GM18861 (cell line): ENCODE data around the gene PIK3R2.

Experiments used
- ATAC-seq: cut with Tn5 transposase; IDR thresholded peaks from one replicate; pipeline ENCODE4 v1.9.1; 2021; ENCODE audit not compliant: unreplicated experiment

Gene PIK3R2

GRCh38 chr19:18122860-18123795 lies 29.8 kb upstream of the PIK3R2 start:
- no peak for ATAC-seq

- ATAC-seq: no peak
Observed at GRCh38 chr19:18123819-18124218, 29.1 kb upstream of the PIK3R2 start.

DNA sequence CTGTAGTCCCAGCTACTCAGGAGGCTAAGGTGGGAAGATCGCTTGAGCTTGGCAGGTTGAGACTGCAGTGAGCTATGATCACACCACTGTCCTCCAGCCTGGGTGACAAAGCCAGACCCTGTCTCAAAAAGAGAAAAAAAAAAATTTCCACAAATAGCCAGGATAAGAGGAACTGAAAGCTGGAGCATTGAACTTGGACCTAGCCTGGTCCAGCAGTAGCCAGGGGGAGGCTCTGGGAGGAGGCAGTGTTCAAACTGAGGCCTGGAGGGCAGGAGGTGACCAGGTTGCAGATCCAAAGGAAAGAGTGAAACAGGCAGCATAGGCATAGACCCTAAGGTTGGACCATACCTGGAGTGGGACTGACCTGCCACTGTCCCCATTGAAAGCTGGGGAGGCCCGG lies 26.9 kb upstream of the PIK3R2 start:
- no peak for ATAC-seq

- no peak for ATAC-seq
Observed at GRCh38 chr19:18128044-18128443, 24.9 kb upstream of the PIK3R2 start.

- ATAC-seq: no peak
Observed at GRCh38 chr19:18128805-18129204, 24.2 kb upstream of the PIK3R2 start.

DNA sequence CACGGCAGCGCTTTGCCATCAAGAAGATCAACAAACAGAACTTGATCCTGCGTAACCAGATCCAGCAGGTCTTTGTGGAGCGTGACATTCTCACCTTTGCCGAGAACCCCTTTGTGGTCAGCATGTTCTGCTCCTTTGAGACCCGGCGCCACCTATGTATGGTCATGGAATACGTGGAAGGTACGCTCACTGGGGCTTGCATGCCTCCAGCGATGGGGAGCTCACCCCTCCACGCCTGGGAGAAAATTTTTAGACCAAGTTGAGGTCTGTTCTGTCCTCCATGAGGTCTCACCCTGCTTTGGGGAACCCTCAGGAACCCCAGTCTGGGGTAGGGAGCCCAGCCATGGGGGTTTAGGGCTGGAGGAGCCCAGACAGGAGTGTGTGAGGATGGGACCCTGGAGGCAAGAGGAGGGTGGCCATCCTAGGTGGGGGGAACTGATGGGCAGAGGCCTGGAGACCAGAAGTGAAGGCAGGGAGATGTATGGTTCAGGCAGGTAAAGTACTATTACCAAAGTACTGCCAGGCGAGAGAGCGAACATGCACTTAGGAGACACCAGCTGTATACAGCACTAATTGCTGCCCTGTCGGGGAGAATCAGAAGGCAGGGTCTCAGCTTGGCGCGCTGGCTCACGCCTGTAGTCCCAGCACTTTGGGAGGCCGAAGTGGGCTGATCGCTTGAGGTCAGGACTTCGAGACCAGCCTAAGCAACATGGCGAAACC lies 22.3 kb upstream of the PIK3R2 start:
- ATAC-seq: no peak

DNA sequence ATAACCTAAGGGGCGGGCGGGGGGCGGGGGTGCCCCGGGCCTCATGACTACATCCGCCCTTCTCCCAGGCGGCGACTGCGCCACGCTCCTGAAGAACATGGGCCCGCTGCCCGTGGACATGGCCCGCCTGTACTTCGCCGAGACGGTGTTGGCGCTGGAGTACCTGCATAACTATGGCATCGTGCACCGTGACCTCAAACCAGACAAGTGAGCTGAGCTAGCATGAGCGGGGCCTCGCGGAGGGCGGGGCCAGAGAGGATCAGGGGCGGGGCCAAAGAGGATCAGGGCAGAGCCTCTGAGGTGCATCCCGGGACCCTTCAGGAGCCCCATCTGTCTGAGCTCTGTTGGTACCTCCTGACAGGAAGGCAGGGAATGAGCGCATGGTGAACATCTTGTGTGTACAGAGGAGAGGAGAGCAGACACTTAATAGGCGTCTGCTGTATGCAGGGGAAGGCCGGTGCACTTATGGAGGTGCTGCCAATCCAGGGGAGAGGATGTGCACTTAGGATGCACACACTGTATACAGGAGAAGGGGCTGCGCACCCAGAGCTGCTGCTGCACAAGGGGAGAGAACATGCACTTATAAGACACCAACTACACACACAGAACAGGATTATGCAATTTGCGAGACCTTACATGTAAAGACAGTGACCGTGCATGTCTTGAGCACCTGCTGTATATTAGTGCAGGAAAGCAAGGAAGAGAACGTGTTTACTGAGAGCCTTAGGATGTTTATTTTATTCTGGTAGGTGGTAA lies 20.9 kb upstream of the PIK3R2 start:
- ATAC-seq: no peak

- no peak for ATAC-seq
Observed at GRCh38 chr19:18135712-18136584, 17.0 kb upstream of the PIK3R2 start.

- no peak for ATAC-seq
Observed at GRCh38 chr19:18137242-18137641, 15.7 kb upstream of the PIK3R2 start.

DNA sequence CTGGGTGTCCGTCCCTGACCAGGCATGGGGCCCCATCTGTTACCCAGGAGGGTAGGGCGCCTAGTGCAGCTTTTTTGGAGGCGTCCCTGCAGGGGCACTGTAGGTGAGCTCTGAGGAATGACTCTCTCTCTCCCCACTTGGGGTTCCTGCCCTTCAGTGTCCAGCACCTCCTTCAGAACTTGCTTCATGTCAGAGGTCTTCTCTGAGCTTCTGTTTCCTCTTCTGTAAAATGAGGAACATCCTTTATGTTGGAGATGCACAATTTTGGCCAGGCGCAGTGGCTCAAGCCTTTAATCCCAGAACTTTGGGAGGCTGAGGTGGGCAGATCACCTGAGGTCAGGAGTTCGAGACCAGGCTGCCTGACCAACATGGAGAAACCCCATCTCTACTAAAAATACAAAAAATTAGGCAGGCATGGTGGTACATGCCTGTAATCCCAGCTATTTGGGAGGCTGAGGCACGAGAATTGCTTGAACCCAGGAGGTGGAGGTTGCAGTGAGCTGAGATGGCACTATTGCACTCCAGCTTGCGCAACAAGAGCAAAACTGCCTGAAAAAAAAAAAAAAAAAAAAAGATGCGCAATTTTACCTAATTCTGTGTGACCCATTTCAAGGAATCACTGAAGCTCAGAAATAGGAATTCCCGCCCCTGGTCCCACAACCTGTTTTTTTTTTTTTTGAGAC lies 15.2 kb upstream of the PIK3R2 start:
- ATAC-seq: no peak

- no peak for ATAC-seq
Observed at GRCh38 chr19:18140473-18140872, 12.5 kb upstream of the PIK3R2 start.

DNA sequence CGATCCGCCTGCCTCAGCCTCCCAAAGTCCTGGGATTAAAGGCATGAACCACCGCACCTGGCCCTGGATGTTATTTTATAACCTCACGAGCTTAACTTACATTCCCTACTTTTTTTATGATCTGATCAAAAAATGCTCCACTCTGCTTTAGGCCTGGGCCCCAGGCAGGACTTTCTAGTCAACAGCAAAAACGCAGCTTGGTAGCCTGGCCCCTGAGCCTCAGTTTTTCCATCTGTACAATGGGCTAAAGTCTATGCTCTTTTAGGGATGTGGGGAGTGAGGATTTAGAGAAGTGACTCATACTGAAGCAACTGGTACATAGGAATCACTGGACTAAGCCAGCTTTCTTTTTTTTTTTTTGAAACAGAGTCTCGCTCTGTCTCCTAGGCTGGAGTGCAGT lies 11.9 kb upstream of the PIK3R2 start:
- ATAC-seq: no peak

GRCh38 chr19:18143902-18144301 lies 9.1 kb upstream of the PIK3R2 start:
- ATAC-seq: no peak

DNA sequence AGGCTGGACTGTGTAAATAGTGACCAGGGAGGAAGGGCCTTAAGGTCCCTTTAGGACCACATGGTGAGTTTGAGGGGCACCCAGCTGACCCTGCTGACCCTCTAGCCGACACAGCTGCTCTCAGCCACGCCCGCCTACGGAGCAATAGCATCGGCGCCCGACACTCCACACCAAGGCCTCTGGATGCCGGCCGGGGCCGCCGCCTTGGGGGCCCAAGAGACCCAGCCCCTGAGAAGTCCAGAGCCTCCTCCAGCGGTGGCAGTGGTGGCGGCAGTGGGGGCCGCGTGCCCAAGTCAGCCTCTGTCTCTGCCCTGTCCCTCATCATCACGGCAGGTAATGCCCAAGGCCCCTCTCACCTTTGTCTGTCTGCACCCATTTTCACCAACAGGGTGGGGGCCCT lies 8.6 kb upstream of the PIK3R2 start:
- no peak for ATAC-seq

GRCh38 chr19:18144906-18145305 lies 8.1 kb upstream of the PIK3R2 start:
- ATAC-seq: no peak

DNA sequence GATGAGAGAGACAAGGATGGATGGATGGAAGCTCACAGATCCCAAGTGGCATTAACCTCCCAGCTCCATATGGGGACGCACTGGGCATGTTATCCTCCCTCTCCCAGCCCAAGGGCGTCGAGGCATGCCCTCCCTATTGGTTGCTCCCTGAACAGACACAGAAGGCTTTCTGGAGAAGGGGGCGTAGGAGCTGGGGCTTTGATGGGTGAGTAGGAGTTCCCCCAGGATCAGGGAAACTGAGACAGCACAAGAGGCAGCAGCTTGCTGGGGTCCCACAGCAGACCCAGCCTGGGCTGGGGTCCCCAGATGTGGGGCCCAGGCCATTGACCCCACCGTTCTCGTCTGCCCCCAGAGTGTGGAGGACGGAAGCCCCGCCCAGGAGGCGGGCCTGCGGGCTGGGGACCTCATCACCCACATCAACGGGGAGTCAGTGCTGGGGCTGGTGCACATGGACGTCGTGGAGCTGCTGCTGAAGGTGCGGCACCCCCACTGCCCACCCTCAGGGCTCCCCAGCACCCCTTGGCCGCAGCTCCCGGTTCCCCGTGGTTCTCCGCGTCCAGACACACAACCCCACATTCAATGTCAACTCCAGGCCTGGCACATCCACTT lies 7.5 kb upstream of the PIK3R2 start:
- ATAC-seq: no peak

- no peak for ATAC-seq
Observed at GRCh38 chr19:18147396-18147795, 5.6 kb upstream of the PIK3R2 start.

- ATAC-seq: no peak
Observed at GRCh38 chr19:18149596-18149975, 3.4 kb upstream of the PIK3R2 start.

DNA sequence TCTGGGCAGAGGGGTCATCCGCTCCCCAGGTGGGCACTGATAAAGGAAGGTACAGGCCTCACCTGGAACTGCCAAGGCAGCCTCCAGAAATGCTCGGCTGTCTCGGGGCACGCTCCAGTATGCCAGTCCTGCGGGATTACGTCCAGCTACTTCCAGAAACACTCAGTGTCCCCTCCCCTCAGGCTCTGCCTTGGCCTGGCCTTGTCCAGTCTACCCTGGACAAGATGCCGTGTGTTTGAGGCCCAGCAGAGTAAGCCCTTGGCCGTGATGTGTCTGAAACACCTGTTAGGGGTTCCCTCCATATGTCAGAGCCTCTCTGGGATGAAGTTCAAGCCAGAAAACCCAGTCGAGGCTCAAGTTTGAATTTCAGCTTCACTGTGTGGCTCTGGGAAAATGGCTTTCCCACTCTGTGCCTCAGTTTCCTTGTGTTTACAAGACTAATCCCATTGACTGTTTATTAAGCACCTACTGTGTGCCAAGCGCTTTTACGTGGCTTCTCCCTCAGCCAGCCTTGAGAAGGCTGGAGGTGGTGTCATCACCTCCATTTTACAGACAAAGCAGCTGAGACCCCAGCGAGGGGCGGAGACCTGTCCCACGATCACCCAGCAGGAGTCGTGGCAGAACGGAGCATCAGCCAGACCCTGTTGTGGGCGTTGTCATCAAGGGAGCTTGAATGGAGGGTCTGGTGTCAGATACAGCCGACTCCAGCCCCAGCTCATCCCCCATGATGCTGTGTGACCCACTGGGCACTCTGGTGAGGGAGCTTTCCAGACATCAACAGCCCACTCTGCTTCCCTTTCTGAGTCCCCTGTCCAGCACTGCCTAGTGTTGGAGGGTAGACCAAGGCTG lies 2.0 kb upstream of the PIK3R2 start:
- no peak for ATAC-seq
